Stomach (tissue), 4 donors: ENCODE measurements around the gene SLAMF9.

Experiments
- EP300 ChIP-seq: sonication (generic); formaldehyde crosslinking; IDR thresholded peaks from one replicate; pipeline ENCODE4 v1.6.1; 2017; ENCODE audit warnings: antibody characterized with exemption
- POLR2A ChIP-seq, 4 donors: fragments of 450-650 bp; IDR thresholded peaks; one replicate each; pipeline ENCODE4 v1.6.1; 2016; ENCODE audit warnings: antibody characterized with exemption in 4 of 4, control low read depth in 2 of 4, mild to moderate bottlenecking in 1 of 4, moderate library complexity in 1 of 4
- TF ChIP-seq, protein P1 (sequence below), 7 experiments: fragments of 450-650 bp in 4 of 7; fragments of 200-600 bp in 3 of 7; sonication (generic) in 3 of 7; IDR thresholded peaks; one replicate each; pipeline ENCODE4 v1.5.1; 2016 to 2019; ENCODE audit warnings: antibody characterized with exemption in 7 of 7, control low read depth in 2 of 7, mild to moderate bottlenecking in 1 of 7

- TF ChIP-seq, protein P1, sequence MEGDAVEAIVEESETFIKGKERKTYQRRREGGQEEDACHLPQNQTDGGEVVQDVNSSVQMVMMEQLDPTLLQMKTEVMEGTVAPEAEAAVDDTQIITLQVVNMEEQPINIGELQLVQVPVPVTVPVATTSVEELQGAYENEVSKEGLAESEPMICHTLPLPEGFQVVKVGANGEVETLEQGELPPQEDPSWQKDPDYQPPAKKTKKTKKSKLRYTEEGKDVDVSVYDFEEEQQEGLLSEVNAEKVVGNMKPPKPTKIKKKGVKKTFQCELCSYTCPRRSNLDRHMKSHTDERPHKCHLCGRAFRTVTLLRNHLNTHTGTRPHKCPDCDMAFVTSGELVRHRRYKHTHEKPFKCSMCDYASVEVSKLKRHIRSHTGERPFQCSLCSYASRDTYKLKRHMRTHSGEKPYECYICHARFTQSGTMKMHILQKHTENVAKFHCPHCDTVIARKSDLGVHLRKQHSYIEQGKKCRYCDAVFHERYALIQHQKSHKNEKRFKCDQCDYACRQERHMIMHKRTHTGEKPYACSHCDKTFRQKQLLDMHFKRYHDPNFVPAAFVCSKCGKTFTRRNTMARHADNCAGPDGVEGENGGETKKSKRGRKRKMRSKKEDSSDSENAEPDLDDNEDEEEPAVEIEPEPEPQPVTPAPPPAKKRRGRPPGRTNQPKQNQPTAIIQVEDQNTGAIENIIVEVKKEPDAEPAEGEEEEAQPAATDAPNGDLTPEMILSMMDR (IDR thresholded peaks at IDR 0.05): no peak
- no peak for TF ChIP-seq POLR2A (IDR thresholded peaks at IDR 0.05)
- TF ChIP-seq EP300: peak; percentile 23
These were observed 29.8 kb downstream of the SLAMF9 start for GRCh38 chr1:159924025-159924790.
